ENCODE data around the gene ATOX1. TPM values are rescaled to one million over a fixed set of nuclear protein-coding genes. Genes with fewer than 3 reads are reported as not detected.

ATOX1 gene
- total and polyA plus RNA-seq, 10 of the 15 experiments (the other 5 are each of a cell fraction or from before 2014, with no cell fraction given): 130 to 642 (median 245) TPM

DNA sequence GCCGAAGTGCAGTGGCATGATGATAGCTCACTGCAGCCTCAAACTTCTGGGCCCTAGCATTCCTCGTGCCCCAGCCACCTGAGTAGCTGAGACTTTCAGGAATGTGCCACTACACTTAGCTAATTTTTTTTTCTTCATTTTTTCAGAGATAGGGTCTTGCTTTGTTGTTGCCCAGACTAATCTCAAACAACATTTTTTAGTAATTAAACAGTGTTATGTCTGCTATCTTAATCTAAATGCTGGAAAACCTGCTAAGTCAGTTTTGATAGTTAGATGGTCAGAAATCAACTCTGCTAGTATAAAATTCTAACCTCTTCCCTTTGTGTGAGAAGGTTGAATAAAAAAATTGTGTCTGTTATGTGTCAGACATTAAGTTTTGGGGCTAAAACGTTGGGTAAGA lies 25.7 kb upstream of the ATOX1 start:
- Histone ChIP-seq H3K4me2 (ENCODE audit: control insufficient read depth, insufficient read depth) (no peak overlapping the region), H3K79me2 (ENCODE audit: control insufficient read depth, insufficient read depth, low read length) (peaks cover 91% of the 10 kb centered on the region), H3K9me3 (replicated peaks; ENCODE audit: control insufficient read depth, insufficient read depth, low read length) (no peaks in the 10 kb centered on the region), H3K4me3 (0 out of 2 replicates have a peak overlapping the region, but pooled peaks have one; percentile 22), H2AFZ (ENCODE audit: control insufficient read depth, low read depth, low read length) (no peak overlapping the region), H4K20me1 (ENCODE audit: control insufficient read depth, insufficient read depth) (peaks cover 3% of the 10 kb centered on the region; the same call in 1 of the 2 replicates), H3K4me1 (ENCODE audit: control insufficient read depth, insufficient read depth, low read length) (peaks cover 10% of the 10 kb centered on the region; the same call in 1 of the 2 replicates), H3K27me3 (replicated peaks in 1 of 2; ENCODE audit: control insufficient read depth in 2 of 2, insufficient read depth in 2 of 2, low read length in 1 of 2) (no peaks in the 10 kb centered on the region), H3K27ac (ENCODE audit: control insufficient read depth, insufficient read depth) (no peak overlapping the region; the same call in 1 of the 2 replicates), H3K9ac (ENCODE audit: control insufficient read depth, insufficient read depth, low read length) (no peak overlapping the region), H3K36me3 (ENCODE audit: control insufficient read depth in 2 of 2, insufficient read depth in 2 of 2, low read length in 1 of 2) (peaks cover 5 to 7% of the 10 kb centered on the region in 2 experiments; a peak in 3 of 4 replicates)
- ChIA-PET CTCF (interaction anchor here (1.0 to 1.7 kb wide), 4 partner anchors 9 to 41 kb away, joined by 3 to 6 read pairs (median 4); no protein-coding TSS in a partner anchor), POLR2A (interaction anchor here (1.7 kb wide), 1 partner anchor 10 kb away, joined by 8 read pairs; no protein-coding TSS in a partner anchor), RAD21 (ENCODE audit: unreplicated experiment) (interaction anchor here (0.8 to 3.3 kb wide), 4 partner anchors 10 to 41 kb away, joined by 3 to 8 read pairs (median 4); partner anchors contain the start of gene G3BP1), SMC1A (ENCODE audit: uncharacterized antibody, unreplicated experiment) (interaction anchor here (1.0 to 3.2 kb wide), 5 partner anchors 10 to 359 kb away, joined by 3 to 17 read pairs (median 5); no protein-coding TSS in a partner anchor)
- WGBS (ENCODE audit: insufficient coverage, insufficient replicate concordance, low lambda C conversion rate, missing lambda C conversion rate): 49% methylated on average over 3 of the region's 3 CpGs
- no peak for DNase-seq (ENCODE audit: low read depth, low spot score)
- intact Hi-C loops (cut with micrococcal nuclease; ENCODE audit: unreplicated experiment): no loop called here
- no TSS peak for BruUV-seq (replicated peaks)
- FAIRE-seq: no peak
- no peak for TF ChIP-seq ZNF622 (IDR thresholded peaks at IDR 0.05)
- TF ChIP-seq, protein P1, sequence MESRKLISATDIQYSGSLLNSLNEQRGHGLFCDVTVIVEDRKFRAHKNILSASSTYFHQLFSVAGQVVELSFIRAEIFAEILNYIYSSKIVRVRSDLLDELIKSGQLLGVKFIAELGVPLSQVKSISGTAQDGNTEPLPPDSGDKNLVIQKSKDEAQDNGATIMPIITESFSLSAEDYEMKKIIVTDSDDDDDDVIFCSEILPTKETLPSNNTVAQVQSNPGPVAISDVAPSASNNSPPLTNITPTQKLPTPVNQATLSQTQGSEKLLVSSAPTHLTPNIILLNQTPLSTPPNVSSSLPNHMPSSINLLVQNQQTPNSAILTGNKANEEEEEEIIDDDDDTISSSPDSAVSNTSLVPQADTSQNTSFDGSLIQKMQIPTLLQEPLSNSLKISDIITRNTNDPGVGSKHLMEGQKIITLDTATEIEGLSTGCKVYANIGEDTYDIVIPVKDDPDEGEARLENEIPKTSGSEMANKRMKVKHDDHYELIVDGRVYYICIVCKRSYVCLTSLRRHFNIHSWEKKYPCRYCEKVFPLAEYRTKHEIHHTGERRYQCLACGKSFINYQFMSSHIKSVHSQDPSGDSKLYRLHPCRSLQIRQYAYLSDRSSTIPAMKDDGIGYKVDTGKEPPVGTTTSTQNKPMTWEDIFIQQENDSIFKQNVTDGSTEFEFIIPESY (IDR thresholded peaks at IDR 0.05): no peak
- no peak for TF ChIP-seq TAF1 (IDR thresholded peaks at IDR 0.05; ENCODE audit: borderline replicate concordance, low read depth, low read length)
- no peak for TF ChIP-seq ZSCAN29 (IDR thresholded peaks at IDR 0.05)
- TF ChIP-seq ESRRA (IDR thresholded peaks at IDR 0.05; ENCODE audit: low read length): no peak
- TF ChIP-seq EGR1 (IDR thresholded peaks at IDR 0.05; ENCODE audit: borderline replicate concordance in 1 of 2, low read depth in 2 of 2, low read length in 2 of 2): no peak
- TF ChIP-seq, protein P2, sequence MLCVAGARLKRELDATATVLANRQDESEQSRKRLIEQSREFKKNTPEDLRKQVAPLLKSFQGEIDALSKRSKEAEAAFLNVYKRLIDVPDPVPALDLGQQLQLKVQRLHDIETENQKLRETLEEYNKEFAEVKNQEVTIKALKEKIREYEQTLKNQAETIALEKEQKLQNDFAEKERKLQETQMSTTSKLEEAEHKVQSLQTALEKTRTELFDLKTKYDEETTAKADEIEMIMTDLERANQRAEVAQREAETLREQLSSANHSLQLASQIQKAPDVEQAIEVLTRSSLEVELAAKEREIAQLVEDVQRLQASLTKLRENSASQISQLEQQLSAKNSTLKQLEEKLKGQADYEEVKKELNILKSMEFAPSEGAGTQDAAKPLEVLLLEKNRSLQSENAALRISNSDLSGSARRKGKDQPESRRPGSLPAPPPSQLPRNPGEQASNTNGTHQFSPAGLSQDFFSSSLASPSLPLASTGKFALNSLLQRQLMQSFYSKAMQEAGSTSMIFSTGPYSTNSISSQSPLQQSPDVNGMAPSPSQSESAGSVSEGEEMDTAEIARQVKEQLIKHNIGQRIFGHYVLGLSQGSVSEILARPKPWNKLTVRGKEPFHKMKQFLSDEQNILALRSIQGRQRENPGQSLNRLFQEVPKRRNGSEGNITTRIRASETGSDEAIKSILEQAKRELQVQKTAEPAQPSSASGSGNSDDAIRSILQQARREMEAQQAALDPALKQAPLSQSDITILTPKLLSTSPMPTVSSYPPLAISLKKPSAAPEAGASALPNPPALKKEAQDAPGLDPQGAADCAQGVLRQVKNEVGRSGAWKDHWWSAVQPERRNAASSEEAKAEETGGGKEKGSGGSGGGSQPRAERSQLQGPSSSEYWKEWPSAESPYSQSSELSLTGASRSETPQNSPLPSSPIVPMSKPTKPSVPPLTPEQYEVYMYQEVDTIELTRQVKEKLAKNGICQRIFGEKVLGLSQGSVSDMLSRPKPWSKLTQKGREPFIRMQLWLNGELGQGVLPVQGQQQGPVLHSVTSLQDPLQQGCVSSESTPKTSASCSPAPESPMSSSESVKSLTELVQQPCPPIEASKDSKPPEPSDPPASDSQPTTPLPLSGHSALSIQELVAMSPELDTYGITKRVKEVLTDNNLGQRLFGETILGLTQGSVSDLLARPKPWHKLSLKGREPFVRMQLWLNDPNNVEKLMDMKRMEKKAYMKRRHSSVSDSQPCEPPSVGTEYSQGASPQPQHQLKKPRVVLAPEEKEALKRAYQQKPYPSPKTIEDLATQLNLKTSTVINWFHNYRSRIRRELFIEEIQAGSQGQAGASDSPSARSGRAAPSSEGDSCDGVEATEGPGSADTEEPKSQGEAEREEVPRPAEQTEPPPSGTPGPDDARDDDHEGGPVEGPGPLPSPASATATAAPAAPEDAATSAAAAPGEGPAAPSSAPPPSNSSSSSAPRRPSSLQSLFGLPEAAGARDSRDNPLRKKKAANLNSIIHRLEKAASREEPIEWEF (IDR thresholded peaks at IDR 0.05; ENCODE audit: insufficient replicate concordance, low read depth, low read length): no peak
- TF ChIP-seq NBN (IDR thresholded peaks at IDR 0.05): no peak
- TF ChIP-seq, protein P3, sequence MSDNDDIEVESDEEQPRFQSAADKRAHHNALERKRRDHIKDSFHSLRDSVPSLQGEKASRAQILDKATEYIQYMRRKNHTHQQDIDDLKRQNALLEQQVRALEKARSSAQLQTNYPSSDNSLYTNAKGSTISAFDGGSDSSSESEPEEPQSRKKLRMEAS (IDR thresholded peaks at IDR 0.05; ENCODE audit: low read depth, low read length): no peak
- no peak for TF ChIP-seq EZH2 (IDR thresholded peaks at IDR 0.05; ENCODE audit: borderline replicate concordance, control insufficient read depth, low read depth, low read length)
- TF ChIP-seq ASH2L (IDR thresholded peaks at IDR 0.05; ENCODE audit: borderline replicate concordance, low read depth): no peak
- no peak for TF ChIP-seq CREB1 (IDR thresholded peaks at IDR 0.05; ENCODE audit: low read depth)
- no peak for ATAC-seq
- in situ Hi-C loops (cut with MboI): no loop called here
